Measurements from ENCODE around the gene ALMS1.

- TF ChIP-seq, protein P1, sequence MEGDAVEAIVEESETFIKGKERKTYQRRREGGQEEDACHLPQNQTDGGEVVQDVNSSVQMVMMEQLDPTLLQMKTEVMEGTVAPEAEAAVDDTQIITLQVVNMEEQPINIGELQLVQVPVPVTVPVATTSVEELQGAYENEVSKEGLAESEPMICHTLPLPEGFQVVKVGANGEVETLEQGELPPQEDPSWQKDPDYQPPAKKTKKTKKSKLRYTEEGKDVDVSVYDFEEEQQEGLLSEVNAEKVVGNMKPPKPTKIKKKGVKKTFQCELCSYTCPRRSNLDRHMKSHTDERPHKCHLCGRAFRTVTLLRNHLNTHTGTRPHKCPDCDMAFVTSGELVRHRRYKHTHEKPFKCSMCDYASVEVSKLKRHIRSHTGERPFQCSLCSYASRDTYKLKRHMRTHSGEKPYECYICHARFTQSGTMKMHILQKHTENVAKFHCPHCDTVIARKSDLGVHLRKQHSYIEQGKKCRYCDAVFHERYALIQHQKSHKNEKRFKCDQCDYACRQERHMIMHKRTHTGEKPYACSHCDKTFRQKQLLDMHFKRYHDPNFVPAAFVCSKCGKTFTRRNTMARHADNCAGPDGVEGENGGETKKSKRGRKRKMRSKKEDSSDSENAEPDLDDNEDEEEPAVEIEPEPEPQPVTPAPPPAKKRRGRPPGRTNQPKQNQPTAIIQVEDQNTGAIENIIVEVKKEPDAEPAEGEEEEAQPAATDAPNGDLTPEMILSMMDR (IDR thresholded peaks at IDR 0.05; ENCODE audit: extremely low read depth in 1 of 2, insufficient read depth in 1 of 2, low read depth in 1 of 2, low read length in 2 of 2): no peak
- TF ChIP-seq, protein P2, sequence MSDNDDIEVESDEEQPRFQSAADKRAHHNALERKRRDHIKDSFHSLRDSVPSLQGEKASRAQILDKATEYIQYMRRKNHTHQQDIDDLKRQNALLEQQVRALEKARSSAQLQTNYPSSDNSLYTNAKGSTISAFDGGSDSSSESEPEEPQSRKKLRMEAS (IDR thresholded peaks at IDR 0.05; ENCODE audit: insufficient read depth, insufficient read length): no peak
- TF ChIP-seq JUN (IDR thresholded peaks at IDR 0.05; ENCODE audit: borderline replicate concordance, insufficient read depth, insufficient read length, low read depth) (no peak), POLR2A (IDR thresholded peaks at IDR 0.05; ENCODE audit: low read depth, low read length) (no peak), FOS (IDR thresholded peaks at IDR 0.05; ENCODE audit: borderline replicate concordance, insufficient read depth, low read length) (no peak), GATA2 (IDR thresholded peaks at IDR 0.05; ENCODE audit: insufficient read depth, insufficient read length, low read depth, low read length) (no peak), POLR2AphosphoS5 (IDR thresholded peaks at IDR 0.05; ENCODE audit: insufficient read depth, low read depth, low read length) (no peak), EZH2 (IDR thresholded peaks at IDR 0.05; ENCODE audit: borderline replicate concordance, low read depth, low read length, severe bottlenecking) (no peak), MYC (IDR thresholded peaks at IDR 0.05; ENCODE audit: low read depth, low read length) (no peak)
Observed at GRCh38 chr2:73426176-73426575, 40.5 kb downstream of the ALMS1 start.
